SK-N-MC (cell line): ENCODE results near the gene ZG16.

Source experiments
- DNase-seq: peaks from one replicate; pipeline ENCODE4 v3.0.0-alpha.2; 2011; ENCODE audit warnings: low read depth, low spot score
- H3K27ac ChIP-seq: fragments of 200-600 bp; sonication (generic); 2 replicates; pipeline ENCODE4 v1.5.1; 2016; ENCODE audit warnings: mixed run types
- H3K36me3 ChIP-seq: fragments of 200-600 bp; sonication (generic); 2 replicates; pipeline ENCODE4 v1.6.1; 2017; ENCODE audit warnings: antibody characterized with exemption, low read length, mixed read lengths; ENCODE audit not compliant: insufficient read depth
- H3K4me3 ChIP-seq: fragments of 200-600 bp; sonication (generic); 2 replicates; pipeline ENCODE4 v1.5.1; 2016
- H3K9ac ChIP-seq: fragments of 200-600 bp; sonication (generic); 2 replicates; pipeline ENCODE4 v1.8.0; 2017; ENCODE audit warnings: mixed run types, mixed read lengths; ENCODE audit not compliant: insufficient read length
- H3K9me3 ChIP-seq: fragments of 200-600 bp; sonication (generic); 2 replicates; pipeline ENCODE4 v1.6.1; 2017; ENCODE audit warnings: low read depth, mild to moderate bottlenecking, antibody characterized with exemption, low read length, moderate library complexity, mixed read lengths
- EZH2 ChIP-seq: fragments of 200-600 bp; sonication (generic); IDR thresholded peaks from one replicate; pipeline ENCODE4 v1.6.1; 2017; ENCODE audit warnings: antibody characterized with exemption
- FOXP2 ChIP-seq: optimal IDR thresholded peaks from 2 replicates; pipeline ENCODE3; 2011; ENCODE audit warnings: mild to moderate bottlenecking, moderate library complexity; ENCODE audit not compliant: insufficient read depth; ENCODE audit errors: extremely low read length, control extremely low read depth
- POLR2AphosphoS5 ChIP-seq: IDR thresholded peaks from 2 replicates; pipeline ENCODE4 v1.6.1; 2012; ENCODE audit warnings: mild to moderate bottlenecking, low read depth, low read length, borderline replicate concordance

The ZG16 gene

GRCh38 chr16:29812754-29813643 lies 34.9 kb downstream of the ZG16 start:
- peak overlapping the region; percentile 91 for H3K4me3 ChIP-seq
- no peak overlapping the region for H3K27ac ChIP-seq
- DNase-seq, result no peak
- no peak overlapping the region for H3K9ac ChIP-seq
- no peaks in the 10 kb centered on the region for H3K9me3 ChIP-seq
- peaks cover 27% of the 10 kb centered on the region for H3K36me3 ChIP-seq
- TF ChIP-seq EZH2 (no peak), FOXP2 (no peak), POLR2AphosphoS5 (no peak)

GRCh38 chr16:29813644-29814562 lies 35.8 kb downstream of the ZG16 start:
- H3K9me3 ChIP-seq, result no peaks in the 10 kb centered on the region

DNA sequence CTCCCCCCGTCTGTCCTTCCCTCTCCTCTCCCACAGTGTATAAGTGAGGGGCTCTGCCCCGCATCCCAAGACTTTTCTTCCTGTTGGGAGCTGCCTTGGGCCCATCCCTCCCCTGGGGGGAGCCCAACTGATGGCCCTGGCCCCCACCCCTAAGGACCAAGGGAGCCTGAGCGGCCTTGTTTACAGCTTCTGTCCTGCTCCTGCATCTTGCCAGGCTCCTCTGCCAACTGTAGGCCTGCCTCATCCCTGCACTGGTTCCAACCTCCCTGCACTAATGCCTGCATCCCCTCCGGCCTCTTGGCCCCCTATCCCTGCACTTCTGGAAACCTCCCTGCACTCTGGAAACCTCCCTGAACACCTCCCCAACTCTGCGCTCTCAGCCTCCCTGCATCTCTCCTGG lies 36.5 kb downstream of the ZG16 start:
- peak overlapping the region; percentile 96; the same call in 1 of the 2 replicates for H3K27ac ChIP-seq
- no peak for TF ChIP-seq FOXP2
- no peak for TF ChIP-seq EZH2
- no peak for TF ChIP-seq POLR2AphosphoS5

More at GRCh38 chr16:29813644-29814562, 35.8 kb downstream of the ZG16 start:
- no peak for DNase-seq
- no peak for TF ChIP-seq POLR2AphosphoS5
- TF ChIP-seq FOXP2, result no peak
- no peak for TF ChIP-seq EZH2
- Histone ChIP-seq H3K36me3 (peaks cover 28% of the 10 kb centered on the region), H3K27ac (no peak overlapping the region; the same call in 1 of the 2 replicates), H3K4me3 (no peak overlapping the region), H3K9ac (no peak overlapping the region)

GRCh38 chr16:29815032-29815721 lies 37.1 kb downstream of the ZG16 start:
- Histone ChIP-seq H3K27ac (peak overlapping the region; percentile 96), H3K36me3 (peaks cover 28% of the 10 kb centered on the region), H3K9ac (peak overlapping the region; percentile 87), H3K9me3 (no peaks in the 10 kb centered on the region), H3K4me3 (peak overlapping the region; percentile 91)
- no peak for TF ChIP-seq FOXP2
- TF ChIP-seq EZH2, result no peak
- TF ChIP-seq POLR2AphosphoS5, result no peak
- DNase-seq, result no peak

More for the DNA sequence above, 36.5 kb downstream of the ZG16 start:
- H3K36me3 ChIP-seq, result peaks cover 28% of the 10 kb centered on the region
- peak overlapping the region; percentile 91; the same call in 1 of the 2 replicates for H3K4me3 ChIP-seq
- H3K9ac ChIP-seq, result no peak overlapping the region
- no peak for DNase-seq
- H3K9me3 ChIP-seq, result no peaks in the 10 kb centered on the region

- no peak for TF ChIP-seq EZH2
- peak; percentile 95 for TF ChIP-seq POLR2AphosphoS5
- no peak for TF ChIP-seq FOXP2
- Histone ChIP-seq H3K4me3 (peak within 1 kb of the TSS; percentile 91), H3K9me3 (no peaks in the 10 kb centered on the region), H3K36me3 (peaks cover 28% of the 10 kb centered on the region), H3K27ac (peak within 1 kb of the TSS; percentile 96), H3K9ac (peak within 1 kb of the TSS; percentile 87)
- DNase-seq, result peak; percentile 100
Observed at GRCh38 chr16:29815793-29816693, 38.0 kb downstream of the ZG16 start, which contains the start of gene PAGR1. PAGR1 (plus strand) TSS chr16:29816152; CDS start chr16:29816526, 374 bp downstream.

DNA sequence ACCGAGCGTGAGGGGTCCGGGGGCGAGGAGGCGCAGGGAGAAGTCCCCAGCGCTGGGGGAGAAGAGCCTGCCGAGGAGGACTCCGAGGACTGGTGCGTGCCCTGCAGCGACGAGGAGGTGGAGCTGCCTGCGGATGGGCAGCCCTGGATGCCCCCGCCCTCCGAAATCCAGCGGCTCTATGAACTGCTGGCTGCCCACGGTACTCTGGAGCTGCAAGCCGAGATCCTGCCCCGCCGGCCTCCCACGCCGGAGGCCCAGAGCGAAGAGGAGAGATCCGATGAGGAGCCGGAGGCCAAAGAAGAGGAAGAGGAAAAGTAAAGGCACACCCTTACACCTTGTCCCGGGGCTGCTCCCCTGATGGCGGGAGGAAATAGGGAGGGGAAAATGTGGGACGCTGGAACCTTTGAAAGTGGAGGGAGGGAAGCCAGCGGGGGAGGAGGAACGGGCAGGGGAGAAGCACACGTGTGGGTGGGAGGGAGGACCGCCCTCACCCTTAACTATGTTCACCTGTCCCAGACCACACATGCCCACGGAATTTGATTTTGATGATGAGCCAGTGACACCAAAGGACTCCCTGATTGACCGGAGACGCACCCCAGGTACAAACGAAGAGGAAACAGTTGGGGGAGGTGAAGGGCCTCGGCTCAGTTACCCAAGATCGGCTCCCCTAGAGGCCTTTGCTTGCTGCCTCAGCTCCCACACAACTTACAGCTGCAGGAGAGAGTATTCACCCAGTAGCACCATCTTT lies 38.8 kb downstream of the ZG16 start:
- Histone ChIP-seq H3K36me3 (peaks cover 28% of the 10 kb centered on the region), H3K4me3 (peak overlapping the region; percentile 91), H3K9me3 (no peaks in the 10 kb centered on the region), H3K27ac (peak overlapping the region; percentile 96), H3K9ac (peak overlapping the region; percentile 87)
- TF ChIP-seq POLR2AphosphoS5 (no peak), EZH2 (no peak), FOXP2 (no peak)
- no peak for DNase-seq

DNA sequence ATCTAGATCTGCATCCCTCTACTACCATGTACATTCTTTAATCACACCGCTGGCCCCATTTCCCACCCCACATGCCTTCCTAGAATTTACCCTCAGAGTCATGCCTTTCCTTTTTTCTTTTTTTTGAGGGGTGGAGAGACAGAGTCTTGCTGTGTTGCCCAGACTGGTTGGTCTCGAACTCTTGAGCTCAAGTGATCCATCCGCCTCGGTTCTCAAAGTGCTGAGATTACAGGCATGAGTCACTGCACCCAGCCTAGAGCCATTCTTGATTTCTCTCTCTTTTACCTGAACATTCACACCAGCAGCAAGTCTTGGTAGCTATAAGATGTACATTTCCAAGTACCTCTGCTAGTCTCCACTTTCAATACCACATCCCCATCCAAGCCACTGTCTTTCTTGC lies 40.0 kb downstream of the ZG16 start:
- H3K9ac ChIP-seq, result no peak overlapping the region
- no peak overlapping the region for H3K27ac ChIP-seq
- no peaks in the 10 kb centered on the region for H3K9me3 ChIP-seq
- TF ChIP-seq FOXP2 (no peak), POLR2AphosphoS5 (no peak), EZH2 (no peak)
- no peak for DNase-seq
- H3K36me3 ChIP-seq, result peaks cover 28% of the 10 kb centered on the region
- H3K4me3 ChIP-seq, result no peak overlapping the region; the same call in 1 of the 2 replicates
